HG02642 (cell line): ENCODE results near the gene TMEM44.

Experiments
- ATAC-seq: cut with Tn5 transposase; IDR thresholded peaks from one replicate; pipeline ENCODE4 v1.9.1; 2021; ENCODE audit warnings: mild to moderate bottlenecking; ENCODE audit not compliant: unreplicated experiment, poor library complexity

TMEM44 gene, protein sequence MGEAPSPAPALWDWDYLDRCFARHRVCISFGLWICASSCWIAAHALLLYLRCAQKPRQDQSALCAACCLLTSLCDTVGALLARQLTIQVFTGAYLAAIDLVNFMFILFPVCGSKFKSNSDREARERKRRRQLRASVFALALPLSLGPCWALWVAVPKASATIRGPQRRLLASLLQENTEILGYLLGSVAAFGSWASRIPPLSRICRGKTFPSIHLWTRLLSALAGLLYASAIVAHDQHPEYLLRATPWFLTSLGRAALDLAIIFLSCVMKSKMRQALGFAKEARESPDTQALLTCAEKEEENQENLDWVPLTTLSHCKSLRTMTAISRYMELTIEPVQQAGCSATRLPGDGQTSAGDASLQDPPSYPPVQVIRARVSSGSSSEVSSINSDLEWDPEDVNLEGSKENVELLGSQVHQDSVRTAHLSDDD

DNA sequence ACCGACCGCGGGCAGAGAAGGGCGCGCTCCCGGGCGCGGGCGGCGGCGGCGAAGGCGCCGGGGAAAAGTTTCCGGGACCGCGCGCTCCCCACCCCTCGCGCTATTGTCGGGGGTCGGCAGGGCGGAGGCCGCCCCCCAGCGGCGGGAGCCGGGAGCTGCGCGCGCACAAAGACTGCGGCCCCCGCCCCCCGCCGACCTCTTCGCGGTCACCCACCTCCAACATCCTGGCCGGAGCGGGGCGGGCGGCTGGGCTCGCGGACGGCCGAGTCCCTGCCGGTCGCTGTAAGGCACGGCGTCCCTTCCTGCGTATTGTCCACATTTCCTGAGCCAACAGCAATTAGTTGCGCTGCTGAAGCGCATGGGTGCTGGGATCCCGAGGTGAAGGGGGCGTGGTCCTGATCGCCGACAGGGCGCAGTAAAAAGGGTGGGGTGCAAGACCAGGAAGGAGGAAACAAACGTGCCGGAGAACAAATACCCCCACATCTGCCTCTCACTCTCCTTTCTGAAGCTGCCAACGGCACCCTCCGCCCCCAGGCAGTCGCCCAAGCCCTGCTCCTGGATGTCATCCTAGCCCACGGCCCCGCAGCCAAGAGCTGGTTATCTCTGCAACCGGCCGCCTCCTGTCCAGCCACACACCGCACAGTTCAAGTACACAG, at the start of gene TMEM44:
Gene TMEM44, minus strand, starts transcription at position 71 of the 656 bp plus-strand sequence. CDS start 204 bp downstream, outside the sequence.
- peak; percentile 87 for ATAC-seq

DNA sequence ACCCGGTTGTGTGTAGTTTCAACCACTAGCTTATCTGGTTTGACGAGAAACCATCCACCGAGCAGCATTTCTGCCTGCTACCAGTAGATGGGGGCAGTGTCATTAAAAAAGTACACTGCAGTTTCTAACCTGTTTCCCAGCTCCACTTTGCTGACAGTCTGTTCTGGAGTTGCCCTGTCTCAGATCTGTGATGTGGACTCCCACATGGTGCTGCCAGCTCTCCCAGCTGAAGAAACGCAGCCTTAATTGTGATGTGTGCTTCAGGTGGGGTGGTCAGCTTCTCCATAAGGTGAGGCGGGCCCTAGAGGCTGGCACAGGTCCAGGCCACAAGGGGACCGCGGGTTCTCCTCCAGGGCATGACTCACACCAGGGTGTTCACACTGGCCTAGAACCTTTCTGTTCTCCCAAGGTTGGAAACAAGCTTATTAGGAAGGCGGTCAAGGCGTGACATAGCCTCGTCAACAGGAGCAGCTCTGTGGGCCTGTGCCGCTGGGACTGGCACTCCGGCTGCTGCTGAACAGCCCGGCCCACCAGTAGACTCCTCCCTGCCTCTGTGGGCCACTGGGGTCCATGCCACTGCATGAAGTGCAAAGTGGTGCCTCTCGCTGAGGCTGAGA, 49.6 kb upstream of the TMEM44 start:
- ATAC-seq = no peak

DNA sequence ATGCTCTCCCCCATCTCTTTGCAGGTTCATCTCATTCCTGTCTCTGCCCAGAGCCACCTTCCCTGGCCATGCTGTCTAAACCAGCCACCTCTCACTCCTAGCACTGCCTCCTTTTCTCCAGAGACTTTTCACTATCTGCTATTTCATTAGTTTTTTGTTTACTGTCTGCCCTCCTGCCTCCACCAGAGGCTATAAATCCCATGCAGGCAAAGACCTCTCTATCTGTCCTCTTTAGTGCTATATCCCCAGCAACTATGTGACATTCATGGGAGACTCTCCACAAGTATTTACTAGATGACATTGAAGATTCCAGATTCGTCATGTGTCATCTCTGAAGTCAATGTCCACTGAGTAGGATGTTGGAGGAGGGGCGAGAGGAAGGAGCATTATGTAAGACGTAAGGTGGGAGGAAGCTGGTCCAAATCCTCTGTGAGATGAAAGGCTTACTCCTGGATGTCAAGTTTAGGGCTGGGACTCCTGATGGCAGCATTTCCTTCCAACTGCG, 49.0 kb upstream of the TMEM44 start:
- ATAC-seq = no peak

DNA sequence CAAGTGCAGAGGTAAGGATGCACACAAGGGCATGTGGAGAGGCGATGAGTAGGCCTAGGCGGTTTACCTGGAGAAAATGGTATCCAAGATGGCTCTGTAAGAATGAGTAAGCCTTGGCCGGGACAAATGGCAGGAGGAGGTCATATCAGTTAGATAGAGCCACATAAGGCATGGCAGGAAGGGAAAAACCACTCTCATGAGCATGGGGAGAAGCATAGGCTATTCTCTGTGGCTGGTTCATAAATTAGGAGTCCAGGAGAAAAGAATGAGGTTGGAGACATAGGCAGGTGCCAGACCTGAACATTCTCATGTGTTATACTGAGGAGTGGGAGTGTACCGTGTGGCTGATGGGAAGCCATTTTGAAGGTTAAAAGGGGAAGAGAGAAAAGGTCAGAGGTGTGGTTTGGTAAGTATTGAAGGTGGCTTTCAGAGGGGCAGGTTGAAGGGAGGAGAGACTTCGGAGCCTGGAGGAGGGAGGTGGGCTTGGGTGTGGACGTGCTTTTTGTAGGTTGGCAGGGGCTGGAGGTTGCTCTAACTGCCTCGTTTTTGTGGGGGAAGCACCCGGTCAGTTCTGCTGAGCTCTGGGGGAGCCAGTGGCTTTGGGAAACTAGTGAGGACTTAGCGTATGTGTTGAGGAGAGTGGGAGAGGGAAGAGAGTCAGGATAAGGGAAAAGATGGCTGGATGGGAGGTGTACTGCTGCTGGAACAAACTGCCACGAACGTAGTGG, 47.8 kb upstream of the TMEM44 start:
- ATAC-seq = no peak

DNA sequence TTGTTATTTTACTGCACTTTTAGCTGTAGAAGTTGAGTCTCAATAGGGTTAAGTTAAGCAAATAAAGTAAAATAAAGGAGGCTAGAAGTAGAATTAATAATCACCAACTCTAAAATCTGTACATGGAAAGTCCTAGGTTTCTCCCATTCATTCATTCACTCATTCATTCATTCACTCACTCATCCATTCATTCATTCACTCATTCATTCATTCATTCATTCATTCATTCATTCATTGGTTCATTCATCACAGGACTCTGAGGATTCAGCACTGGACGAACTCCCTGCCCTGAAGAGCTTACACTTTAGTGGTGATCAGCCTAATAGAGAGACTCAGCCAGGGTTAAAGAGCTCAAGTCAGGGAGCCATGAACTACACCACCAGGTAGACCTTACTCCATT, 43.3 kb upstream of the TMEM44 start:
- ATAC-seq = no peak

DNA sequence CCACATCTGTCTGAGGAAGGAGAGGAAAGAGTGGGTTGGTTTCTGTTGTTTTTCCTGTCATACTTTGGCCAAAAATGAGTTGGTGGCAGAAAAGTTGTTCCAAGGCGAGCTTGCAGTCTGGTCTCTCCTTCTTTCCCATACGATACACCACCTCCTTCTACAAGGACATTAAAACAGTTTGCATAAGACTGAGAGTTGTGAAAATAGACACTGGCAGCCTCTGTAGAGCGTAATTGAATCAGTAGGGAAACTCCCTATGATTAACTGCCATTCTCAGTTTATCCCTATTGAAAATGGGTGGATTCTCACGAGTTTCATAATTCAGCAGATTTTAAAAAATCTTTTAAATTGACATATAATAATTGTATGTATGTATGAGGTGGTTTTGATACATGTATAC, 42.5 kb upstream of the TMEM44 start:
- ATAC-seq = no peak

DNA sequence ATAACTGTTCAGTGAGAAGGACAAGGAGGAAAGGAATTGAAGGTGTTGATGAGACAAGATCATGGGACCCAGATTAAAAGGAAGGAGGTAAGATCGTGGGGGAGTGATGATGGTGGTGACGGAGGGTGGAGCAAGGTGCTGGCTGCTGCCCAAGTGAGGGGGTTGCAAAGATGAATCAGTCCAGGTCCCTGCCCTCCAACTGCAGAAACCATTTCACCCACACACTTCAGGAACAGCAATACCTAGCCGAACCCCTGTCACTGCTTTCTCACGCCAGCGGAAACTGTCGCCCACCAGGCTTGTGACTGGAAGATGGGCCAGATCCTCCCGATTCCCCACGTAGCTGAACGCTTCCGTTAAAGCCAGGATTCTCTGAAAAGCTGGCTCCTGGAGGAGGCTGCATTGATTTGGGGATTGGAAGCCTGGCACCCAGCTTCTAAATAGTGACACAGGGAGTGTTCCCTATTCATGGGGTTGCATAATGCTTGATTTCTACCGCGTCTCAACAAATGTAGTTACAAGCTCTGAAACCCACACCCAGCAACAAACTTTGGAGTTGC, 41.9 kb upstream of the TMEM44 start:
- no peak for ATAC-seq

DNA sequence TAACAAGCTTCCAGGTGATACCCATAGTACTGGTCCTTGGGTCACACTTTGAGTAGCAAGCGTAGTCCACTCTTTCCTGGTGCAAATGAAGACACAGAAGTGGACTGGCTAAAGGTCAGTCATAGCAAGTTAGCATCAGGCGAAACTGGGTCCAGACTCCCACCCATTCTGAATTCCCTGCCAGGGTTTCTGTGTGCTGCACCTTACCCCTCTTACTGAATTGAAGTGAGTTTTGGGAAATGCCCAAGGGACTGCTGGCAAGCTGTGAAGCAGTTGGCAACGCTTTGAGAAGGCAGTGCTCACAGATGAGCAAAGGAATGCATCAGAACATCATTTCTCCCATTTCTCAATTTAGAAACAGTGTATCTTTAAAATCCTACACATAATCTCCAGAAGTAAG, 40.5 kb upstream of the TMEM44 start:
- no peak for ATAC-seq

DNA sequence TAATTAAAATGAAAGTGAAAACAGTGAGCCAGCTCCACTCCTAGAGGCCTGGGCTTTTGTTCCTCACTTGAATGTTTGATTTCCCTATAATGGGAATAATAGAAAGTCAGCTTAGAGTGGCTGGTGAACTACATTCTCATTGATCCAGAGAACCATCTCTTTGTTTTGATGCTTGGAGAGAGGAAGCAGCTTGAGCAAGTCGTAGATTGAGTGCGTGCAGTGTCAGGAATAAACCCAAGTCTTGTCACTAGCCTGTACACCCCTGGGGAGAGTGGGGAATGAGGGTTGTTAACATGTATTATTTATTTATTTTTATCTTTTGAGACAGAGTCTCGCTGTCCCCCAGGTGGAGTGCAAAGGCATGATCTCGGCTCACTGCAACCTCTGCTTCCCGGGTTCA, 39.7 kb upstream of the TMEM44 start:
- ATAC-seq = no peak

DNA sequence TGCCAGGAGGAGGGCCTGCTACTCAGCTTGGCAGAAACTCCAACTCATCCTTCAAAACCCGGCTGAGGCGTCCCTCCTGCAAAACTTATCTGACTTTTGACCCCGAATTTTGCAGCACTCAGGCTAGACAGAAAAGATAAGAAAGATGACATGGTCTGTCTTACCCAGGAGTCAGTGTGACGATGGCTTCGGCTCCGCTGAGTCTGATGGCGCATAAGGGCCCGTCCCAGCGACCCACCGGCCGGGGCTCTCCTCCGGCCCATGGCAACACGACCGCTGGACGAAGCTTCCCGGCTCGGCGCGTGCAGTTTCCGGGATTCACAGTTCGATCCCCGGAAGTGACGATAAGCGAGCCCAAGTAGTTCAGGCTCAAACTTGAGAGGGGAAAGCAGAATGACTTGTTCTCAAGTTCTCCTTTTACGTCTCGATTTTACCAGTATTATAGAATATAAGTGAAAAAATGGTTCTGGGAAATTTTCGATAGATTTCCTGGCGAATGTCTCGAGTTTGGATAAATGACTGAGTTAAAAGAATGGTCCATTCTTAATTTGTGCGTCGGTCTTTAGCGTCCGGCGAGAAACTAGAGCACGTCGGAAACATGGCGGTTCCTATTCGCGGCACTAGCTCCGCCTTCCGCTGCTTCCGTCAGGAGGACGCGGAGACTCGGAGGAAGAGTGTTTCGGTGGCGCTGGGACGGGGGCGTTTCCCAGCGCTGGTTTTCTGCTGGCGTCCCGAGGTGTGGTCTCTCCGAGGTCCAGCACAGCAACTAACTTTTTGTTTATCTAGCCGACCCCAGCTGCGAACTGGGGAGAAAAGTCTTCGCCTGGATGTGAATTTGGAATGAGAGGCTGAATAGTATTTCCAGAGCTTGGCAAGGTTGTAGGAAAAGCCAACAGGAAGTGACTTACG, 38.9 kb upstream of the TMEM44 start, which contains the start of gene LSG1:
Gene LSG1, minus strand, starts transcription at position 292 of the 909 bp plus-strand sequence. Its CDS starts 29 bp downstream, at position 263.
- ATAC-seq = peak; percentile 89

DNA sequence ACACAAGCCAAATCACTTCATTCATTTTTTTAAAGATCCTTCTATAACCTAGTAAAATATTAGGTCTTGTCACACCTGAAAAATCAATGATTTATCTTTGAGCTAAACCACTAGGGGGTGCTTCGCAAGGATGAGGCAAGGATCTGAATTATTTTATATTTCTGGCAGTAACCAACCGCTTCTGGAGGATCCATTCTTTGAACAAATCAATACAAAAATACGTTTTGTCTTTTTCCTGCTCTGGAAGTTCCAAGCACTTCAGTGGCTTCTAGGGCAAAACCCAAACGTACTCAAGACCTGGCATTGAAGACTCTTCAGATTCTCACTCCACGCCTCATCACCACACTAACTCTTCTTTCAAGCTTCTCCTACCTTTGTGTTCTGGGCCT, 38.3 kb upstream of the TMEM44 start:
- ATAC-seq = peak; percentile 16

DNA sequence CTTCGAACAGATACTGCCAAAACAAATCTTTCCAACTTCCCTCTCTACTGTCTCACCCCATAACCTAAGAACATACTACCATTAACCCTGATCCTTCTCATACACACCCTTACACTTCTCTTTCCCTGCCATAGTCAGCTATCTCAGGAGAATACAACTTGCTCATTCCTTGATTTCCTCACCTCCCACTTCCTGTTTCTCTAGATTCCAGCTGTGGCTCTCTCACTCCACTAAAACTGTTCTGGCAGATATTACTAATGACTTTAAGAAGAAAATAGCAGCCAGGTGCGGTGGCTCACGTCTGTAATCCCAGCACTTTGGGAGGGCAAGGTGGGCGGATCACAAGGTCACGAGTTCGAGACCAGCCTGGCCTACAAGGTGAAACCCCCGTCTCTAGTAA, 34.1 kb upstream of the TMEM44 start:
- no peak for ATAC-seq

DNA sequence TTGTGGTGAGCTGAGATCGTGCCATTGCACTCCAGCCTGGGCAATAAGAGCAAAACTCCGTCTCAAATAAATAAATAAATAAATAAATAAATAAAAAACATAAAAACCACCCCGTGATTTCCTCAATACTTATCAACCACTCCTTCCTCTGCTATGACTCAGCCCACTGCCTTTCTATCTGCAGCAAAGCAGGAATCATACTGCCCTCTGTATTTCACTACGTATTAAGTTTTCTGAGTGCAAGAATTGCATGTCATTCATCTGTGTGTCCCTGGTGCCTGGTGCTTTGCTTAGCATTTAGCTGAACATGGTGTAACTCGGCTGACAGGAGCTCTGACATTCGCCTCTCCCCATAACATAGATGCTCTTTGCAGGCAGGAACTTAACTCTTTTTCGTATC, 31.6 kb upstream of the TMEM44 start:
- no peak for ATAC-seq

DNA sequence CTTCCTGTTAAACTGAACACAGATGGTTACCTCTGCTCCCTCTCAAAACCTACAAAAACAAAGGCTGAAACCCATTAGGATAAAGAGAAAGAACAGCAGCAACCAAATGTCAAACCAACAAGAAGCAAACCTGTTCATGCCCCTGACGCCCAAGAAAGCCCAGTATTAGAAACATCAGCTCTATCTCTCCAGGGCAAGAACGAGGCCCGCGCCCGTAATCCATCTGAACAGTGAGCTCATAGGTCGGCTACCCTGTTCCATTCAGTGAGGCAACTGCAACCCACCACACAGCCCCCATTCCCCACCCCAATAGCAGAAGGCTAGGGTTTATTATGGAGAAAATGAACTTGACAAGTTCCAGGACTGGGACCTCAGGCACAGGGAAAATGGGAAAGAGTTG, 28.7 kb upstream of the TMEM44 start:
- ATAC-seq = no peak

DNA sequence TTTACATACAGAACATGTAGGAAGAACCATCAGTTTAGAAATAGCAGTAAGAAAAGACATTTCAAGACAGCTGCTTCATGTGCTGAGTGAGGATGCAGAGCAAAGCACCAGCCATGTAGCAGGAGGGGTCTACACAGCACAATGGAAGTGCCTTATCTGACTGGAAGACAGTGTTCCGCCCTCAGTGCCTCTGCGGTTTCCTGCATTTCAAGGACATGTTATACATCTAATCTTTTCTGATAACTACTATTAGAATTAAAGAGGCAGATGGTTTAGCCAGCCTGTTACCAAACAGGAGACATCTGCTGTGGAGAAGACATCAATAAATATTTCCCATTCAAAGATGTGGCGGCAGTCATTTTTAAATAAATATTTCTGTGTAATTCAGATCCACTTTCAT, 28.2 kb upstream of the TMEM44 start:
- ATAC-seq = no peak

DNA sequence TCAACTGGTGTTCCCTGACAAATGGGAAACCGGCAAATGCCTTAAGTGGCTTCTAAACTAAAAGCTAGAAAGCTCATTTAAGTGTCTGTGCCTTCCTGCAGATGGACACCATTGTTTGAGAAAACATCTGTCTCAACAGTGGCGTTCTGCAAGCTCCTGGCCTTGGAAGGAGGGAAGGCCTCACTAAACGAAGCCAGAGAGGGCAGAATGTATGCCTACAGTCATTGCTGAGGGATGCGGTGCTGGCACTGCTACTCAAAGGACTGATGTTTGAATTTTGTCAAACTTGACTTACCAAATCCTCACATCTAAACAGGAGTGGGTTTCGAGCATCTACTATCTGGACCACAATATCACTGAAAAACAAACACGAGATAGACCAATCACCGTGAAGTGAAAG, 26.6 kb upstream of the TMEM44 start:
- no peak for ATAC-seq

DNA sequence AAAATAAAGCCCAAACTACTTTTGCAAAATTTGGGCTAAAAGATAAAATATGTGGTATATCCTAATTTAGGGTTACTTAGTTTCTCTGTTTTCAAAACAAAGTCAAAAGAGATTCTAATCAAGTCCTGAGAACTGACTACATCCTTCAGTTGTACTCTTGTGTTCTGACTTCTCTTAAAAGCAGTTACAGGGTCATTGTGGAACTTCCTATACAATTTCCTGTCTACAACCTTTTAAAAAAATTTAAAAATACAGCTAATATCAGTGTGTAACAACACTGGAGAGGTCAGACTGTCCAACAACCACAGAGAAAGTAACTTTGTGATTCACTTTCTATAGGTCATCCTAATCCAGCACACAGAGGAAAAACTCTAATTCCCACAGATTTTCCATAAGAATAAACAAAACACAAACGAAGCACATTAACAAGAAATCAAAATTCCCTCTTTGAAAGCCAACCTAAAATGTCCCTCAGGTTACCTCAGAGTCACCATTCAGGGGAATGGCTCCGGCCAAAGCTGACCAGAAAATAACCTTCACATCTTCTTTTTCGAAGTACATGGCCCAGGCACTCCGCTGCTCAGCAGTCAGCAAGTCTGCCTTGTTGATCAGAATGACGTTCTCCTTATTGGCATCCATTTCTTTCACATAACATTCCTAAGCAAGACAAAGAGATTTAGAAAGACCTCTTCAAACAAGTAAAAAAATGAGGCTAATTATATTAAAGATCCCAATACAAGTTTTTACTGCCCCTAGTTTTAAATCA, 25.4 kb upstream of the TMEM44 start:
- no peak for ATAC-seq

DNA sequence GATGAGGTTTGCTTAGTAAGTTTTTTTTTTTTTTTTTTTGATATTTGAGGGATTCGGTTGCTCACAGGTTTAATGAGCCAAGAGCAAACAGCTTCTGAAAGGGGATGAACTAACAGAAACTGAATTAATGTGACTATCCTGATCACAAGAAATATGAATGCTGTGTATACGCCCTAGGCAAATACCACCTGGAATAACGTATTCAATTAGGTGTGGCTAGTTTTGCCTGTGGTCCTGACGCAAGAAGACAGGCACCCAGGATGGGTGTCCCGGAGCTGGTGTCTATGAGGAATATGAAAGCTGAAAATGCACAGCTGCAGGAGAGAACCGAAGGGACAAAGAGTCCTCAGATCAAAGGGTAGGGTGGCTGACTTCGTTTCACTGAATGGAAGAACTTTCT, 24.2 kb upstream of the TMEM44 start:
- no peak for ATAC-seq
